Activated CD4-positive, alpha-beta T cell treated with anti-CD3 and anti-CD28 coated beads, Interleukin-2, amount 50 U/mL, for 4 hours (primary cell): Measurements from ENCODE around the gene THUMPD2.

Experiments used
- DNase-seq, 2 experiments: peaks; one replicate each; pipeline ENCODE4 v3.0.0-alpha.2; 2020

The THUMPD2 gene

DNA sequence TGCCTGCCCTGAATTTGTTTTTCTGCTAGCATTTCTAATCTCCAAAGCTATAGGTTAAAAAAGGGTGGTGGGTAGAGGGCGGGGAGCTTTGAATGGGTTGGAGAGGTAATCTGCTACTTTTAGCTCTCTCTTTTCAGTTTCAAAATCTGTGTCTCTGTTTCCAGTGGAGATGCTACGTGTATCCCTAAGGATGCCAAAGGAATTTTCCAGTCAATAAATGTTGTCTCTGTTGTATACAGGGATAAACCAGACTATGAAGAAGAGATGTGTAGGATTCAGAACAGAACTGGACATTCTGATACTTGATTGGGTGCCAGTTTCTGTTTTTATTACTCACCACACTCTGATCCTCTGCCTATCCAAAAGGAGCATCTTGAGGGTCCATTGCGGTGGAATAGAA lies 63.2 kb downstream of the THUMPD2 start:
- DNase-seq, result no peak

DNA sequence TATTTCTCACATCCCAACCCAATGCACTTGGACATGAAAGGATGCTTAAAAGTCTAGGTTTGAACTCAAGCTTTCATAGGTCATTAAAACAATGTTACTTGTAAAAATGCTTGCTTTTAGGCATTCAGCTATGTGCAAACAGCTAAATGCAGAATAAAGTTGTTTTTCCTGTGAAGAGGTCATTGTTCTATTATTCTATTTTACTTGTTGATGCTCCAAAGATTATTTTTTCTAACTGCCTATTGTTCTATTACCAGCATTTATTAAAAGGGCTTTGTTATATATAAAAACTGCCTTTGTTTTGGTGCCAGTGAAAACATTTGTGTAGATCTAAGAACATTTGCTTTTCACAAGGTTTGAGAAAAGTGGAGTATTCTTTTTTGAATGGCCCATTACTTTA lies 64.0 kb downstream of the THUMPD2 start:
- DNase-seq, result no peak

DNA sequence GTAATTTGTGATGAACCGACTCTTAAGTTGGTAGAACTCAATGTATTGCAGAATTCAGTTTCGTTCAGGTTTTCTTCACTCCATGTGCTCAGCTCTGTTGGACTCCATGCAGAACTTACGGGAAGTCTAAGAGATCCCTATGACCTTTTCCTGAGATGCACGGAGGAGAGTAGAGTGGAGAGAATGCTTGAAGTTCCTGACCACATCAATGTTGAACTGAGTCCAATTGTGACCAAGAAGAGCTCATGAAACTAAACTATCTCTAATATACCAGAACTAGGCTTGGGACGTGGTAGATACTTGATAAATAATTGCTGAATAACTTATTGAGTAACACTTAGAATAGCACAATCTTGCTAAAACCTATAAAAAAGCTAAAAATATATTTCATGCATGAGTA lies 66.1 kb downstream of the THUMPD2 start:
- DNase-seq, result no peak

DNA sequence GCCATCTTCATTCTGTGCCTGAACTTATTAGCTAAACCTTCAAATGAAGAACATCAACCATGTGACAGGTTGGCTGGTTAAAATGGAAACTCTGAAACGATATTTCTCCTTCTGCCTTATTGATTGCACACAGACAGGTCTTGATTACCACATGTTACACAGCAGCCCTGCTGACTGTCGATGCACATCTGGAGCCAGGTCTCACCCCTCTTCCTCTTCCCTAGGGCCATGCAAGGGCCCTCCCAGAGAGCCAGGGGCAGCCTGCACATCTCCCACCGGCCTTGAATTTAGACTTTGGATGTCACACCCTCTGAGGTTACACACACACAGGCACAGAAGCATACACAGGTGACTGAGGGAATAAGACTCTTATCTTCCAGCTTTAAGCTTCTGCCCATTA lies 68.3 kb downstream of the THUMPD2 start:
- no peak for DNase-seq

DNA sequence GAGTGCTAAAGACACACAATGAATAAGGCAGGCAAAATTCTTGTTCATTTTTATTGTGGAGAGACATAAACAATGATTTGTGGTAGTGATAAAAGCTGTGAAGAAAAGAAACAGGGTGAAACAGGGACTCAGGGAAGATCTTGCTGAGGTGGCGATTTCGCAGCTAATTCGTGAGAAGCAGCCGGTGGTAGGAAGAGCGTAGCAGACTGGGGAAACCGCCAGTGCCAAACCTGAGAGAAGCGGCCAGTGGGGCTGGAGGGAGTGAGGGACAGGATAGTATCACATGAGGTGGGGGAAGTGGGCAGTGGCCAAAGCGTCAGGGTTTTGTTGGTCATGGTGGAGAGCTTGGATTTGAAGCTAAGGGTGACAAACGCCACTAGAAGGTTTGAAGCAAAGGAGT lies 71.1 kb downstream of the THUMPD2 start:
- no peak for DNase-seq

DNA sequence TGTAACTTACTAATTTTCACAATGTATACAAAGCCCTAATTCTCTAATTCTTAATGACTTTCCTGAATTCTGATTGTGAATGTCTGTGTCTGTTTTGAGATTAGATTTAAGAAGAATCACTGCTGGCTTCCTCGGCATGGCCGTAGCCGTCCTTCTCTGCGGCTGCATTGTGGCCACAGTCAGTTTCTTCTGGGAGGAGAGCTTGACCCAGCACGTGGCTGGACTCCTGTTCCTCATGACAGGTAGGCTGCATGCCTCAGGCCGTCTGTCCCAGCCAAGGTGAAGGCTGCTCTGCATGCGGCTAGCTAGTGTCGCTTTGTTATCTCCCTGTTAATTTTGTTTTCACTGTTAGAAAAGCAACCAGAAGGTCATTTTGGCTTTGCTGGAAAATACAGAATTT lies 72.1 kb downstream of the THUMPD2 start:
- no peak for DNase-seq

DNA sequence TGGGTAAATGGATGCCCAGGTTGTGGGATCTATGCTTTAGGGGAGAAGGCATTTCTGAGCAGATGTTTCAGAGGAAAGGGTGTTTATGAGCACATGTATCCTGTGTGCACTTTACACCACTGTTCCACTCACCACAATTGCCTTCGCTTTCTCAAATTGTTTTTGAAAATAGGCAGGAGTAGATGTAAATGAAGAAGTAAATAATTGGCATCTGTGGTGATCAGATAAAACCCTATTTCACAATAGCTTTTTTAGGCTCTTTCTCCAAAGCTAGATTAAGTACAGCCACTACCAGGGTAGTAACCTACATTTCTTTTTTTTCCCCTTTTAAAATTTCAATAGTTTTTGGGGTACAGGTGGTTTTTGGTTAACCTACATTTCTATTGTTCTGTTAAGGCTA lies 72.7 kb downstream of the THUMPD2 start:
- no peak for DNase-seq

DNA sequence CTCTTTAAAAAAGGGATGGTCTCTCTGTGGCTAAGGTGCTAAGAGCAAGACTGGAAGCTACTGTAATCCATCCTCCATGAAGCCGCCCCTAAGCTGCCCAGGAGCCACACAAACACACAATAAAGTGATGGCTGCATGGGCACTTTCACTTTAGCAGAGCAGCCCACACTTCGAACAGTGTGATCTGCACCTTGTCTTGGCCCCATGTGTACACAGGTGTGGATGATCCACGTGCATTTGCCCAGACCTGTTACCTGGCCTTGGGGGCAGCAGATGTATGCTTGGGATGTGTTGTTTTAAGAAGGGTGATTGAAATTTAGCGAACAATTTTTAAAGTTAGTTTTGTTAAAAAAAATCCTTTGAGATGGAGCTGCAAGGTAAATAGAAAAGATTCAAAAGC lies 73.4 kb downstream of the THUMPD2 start:
- no peak for DNase-seq

DNA sequence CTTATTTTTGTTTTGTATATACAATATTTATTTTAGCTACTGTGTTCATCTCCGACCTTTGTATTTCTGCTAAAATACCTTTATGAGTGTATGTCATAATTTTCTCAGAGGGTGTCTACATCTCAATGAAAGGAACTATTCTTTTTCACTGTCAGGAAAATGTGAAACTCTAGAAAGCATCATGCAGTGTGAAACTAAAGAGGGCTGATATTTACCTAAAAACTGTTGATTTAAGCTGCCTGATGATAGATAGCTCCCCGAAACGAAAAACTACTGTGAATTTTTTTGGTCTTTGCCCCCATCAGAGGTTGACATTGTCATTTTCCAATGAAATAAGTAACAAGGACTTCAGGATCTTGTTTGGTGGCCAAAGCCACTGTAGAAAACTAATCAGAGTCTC lies 74.5 kb downstream of the THUMPD2 start:
- DNase-seq, result no peak

DNA sequence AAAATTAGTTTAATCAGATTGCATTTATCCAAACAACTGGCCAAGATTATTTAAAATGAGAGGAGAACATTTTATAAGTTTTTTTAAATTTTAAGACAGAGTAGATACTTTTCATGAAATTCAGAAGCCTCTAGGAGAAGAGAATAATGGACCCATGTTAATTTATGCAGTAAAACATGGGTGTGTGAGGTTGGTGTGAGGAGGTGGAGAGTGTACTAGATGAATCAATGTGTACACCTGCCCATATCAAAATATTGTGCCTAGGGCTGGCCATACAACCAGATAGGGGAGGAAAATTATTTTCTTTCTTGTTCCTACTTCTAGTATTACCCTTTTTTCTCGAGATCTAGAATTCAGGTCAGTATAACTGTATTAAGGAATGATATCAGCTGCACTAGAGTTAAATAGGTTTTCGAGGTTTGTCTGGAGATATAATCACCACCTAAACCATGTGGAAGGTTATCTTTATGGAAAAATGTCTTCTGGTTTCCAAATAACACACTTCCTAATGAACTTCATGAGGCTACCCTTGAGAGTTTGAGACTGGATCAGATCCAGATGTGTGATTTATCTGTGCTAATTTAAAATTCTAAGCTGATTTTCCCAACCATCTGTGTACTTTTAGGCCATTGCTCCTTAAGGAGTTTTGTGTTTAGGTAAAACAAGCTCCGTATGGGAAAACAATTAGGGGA lies 75.7 kb downstream of the THUMPD2 start:
- DNase-seq, result no peak

DNA sequence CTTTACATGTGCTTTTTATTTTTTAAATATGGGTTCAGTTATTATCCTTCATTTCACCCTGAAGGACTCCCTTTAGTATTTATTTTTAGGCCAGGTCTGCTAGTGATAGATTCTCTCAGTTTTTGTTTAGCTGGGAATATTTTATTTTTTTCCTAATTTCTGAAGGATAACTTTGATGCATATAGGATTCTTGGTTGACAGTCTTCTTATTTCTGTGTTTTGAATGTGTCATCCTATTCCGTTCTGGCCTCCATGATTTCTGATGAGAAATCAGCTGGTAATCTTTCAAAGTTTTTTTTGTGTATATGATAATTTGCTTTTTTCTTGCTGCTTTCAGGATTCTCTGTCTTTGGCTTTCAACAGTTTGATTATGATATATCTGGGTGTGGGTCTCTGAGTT lies 77.9 kb downstream of the THUMPD2 start:
- no peak for DNase-seq

DNA sequence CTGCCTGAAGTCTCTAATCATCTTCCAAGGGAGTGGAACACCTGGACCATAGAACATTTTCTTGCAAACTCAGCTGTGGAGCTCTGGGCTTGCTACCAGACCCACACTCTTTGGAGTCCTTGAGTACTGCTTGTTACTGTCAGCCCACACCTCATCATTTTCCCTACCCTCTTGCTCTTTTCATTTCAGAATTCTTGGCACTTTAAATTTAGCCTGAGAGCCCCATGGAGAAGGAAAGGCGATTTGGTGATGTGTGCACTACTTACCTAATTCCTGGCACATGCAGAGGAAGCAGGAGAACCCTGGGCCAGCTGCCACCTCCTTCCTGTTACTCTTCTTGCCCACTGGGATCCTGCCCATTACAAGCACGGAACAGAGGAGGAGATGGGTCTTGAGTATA lies 81.6 kb downstream of the THUMPD2 start:
- no peak for DNase-seq

DNA sequence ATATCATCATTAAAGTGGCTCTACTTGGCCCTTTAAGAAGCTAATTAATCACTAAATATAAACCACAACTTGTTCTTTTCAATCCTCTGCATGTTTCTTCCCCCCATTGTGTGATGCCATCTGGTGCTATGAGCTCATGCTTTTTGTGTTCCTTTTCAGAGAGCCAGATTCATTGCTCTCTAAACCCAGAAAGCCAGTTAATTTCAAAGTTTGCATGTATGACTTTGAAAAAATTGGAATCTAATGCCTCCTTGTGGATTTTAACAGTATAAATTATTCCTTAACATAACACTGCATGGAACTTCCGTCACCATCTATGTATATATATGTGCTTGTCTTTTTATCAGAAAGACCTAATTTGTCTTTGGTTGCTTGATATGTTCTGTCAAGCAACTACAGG lies 82.2 kb downstream of the THUMPD2 start:
- no peak for DNase-seq

DNA sequence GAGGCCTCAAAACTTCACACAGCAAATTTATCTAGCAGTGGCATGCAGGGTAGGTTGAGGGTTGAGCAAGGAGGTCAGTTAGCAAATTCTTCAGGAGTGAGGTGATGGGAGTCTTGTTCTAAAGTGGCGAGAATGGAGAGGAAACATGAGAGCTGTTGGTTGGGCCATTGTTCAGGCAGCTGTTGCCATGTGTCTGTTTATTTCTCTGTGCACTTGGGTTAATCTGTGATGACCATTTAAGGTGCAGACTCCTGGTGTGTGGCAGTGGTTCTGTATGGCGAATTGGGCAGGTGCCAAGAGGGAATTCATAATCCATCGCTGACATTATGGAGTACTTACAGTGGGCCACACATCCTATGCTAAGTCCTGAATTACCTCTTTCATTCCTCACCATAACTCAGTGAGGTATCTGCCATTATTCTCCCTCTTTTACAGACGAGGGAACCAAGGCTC lies 82.9 kb downstream of the THUMPD2 start:
- DNase-seq, result no peak

DNA sequence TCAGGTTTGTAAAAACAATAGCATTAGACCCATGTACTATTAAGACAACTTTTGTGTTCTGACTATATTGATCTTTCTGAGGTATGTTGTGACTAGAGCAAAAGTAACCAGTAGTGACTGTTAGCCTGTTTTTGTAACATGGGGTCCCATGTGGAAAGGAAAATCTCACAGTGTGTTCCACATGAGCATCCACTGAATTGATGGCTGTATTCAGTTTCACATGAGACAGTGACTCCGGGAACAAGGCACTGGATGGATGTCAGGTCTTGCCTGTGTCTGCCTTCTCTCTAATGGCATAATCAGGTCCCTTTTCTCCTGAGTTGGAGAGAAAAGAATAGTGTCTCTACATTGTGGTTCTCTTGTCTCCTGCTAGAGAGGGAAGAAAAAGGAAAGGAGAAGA lies 85.8 kb downstream of the THUMPD2 start:
- no peak for DNase-seq

DNA sequence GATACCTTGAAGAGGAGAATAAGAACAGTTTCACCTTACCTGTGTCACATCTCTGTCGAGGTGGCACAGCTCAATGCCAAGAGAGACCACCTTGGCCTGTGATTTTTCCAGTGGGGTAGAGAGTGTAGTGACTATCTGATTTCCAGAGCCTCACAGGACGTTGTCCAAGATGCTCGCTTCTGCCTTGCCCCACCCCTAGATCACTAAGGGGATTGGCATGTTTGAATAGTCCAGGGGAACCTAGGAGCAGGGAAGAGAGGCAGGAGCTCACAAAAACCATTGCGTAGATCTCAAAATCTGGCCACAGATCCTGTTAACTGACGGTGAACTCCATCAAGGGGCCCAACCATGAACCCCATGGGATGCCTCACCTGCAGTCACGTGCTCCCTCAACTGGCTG lies 89.2 kb downstream of the THUMPD2 start:
- DNase-seq, result no peak

DNA sequence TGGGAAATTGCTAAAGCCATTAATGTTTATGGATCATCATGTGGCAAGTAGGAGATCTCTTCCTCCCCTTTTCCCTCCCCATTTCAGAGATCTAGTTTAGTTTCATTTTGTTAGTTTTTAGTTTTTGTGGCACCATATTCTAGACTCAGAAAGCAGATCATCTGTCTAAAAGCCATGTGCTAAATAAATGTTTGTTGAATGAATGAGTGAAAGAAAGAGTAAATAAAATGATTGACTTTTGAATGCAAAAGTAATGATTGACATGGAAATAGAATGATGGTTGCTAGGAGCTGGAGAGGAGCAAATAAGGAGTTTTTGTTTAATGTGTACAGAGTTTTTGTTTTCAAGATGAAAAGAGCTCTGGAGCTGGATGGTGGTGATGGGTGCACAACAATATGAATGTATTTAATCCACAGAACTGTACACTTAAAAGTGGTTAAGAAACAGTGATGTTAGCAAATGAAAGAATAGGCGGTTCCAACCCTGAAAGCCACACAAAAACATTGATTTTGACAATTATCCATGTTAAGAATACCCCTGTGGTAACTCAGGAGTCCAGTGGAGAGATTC lies 89.7 kb downstream of the THUMPD2 start:
- no peak for DNase-seq

DNA sequence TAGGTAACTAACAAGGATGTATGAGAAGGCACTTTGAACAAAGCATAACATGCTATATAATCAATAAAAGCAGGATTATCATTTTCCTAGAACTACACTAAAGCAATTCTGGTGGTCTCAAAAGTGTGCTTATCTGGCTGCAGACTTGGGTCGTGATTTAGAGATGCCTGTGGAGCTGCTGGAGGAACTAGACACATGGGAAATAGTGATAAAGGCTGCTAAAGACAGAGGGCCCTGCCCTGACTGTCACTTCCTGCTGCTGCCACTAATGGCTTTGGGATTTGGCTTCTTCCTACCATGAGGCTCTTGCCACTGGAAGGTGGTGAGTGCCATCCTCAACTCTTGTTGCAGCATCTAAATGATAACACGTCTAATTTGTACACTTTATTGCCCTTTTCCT lies 90.9 kb downstream of the THUMPD2 start:
- DNase-seq, result no peak

DNA sequence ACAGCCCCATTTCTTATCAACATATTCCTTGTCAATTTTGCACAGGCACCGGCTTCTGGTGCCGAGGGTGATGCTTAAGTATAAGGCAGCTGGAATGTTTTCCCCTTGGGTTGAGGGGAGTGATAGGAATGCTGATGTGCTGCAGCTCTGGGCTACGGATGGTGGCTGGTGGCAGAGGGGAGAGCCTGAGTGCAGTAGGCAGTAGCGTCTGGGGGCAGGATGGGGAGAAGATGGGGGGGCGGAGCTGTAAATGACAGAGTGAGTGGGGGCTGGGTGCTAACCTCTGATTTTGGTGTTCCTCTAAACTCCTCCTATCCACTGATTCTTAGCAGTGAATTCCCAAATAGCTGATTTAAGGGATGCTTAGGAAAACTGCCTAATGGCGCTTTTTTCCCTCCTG lies 92.6 kb downstream of the THUMPD2 start:
- no peak for DNase-seq
